ENCODE measurements around the gene GPR137B. TPM values are rescaled to one million over a fixed set of nuclear protein-coding genes. Genes with fewer than 3 reads are reported as not detected.

The GPR137B gene
- total and polyA plus RNA-seq, 9 of the 15 experiments (the other 6 are each of a cell fraction or from before 2014, with no cell fraction given) = 0.04 to 1.0 (median 0.62) TPM

GRCh38 chr1:236137285-236137852 is 5.0 kb upstream of the GPR137B start:
- Histone ChIP-seq H3K27ac (ENCODE audit: extremely low read depth, low read depth, low read length) (no peak overlapping the region), H3K9ac (ENCODE audit: insufficient read depth in 1 of 2, low read depth in 2 of 2, low read length in 2 of 2) (no peak overlapping the region), H3K4me1 (replicated peaks in 1 of 2; ENCODE audit: control insufficient read depth in 2 of 2, insufficient read depth in 2 of 2, low read length in 2 of 2) (peaks cover 0 to 6% of the 10 kb centered on the region in 2 experiments; a peak in 2 of 5 replicates), H3K9me1 (ENCODE audit: control insufficient read depth, insufficient read depth, low read length) (no peaks in the 10 kb centered on the region), H3K9me3 (replicated peaks; ENCODE audit: control insufficient read depth, insufficient read depth, low read depth, low read length) (no peaks in the 10 kb centered on the region), H3K4me2 (ENCODE audit: insufficient read depth, low read length) (no peak overlapping the region), H4K20me1 (replicated peaks; ENCODE audit: control insufficient read depth, insufficient read depth, low read length) (no peaks in the 10 kb centered on the region), H3K36me3 (ENCODE audit: control insufficient read depth, insufficient read depth, low read length) (no peaks in the 10 kb centered on the region), H3K27me3 (ENCODE audit: control insufficient read depth in 2 of 2, insufficient read depth in 2 of 2, low read length in 2 of 2) (peaks cover 34 to 50% of the 10 kb centered on the region in 2 experiments), H2AFZ (ENCODE audit: low read depth, low read length) (no peak overlapping the region), H3K79me2 (ENCODE audit: control insufficient read depth, insufficient read depth, low read length) (no peaks in the 10 kb centered on the region), H3K4me3 (no peak overlapping the region)
- ATAC-seq = peak; percentile 83
- FAIRE-seq = peak; percentile 69
- intact Hi-C loops (cut with micrococcal nuclease) = no loop called here
- ChIA-PET POLR2A (interaction anchor here (1.4 kb wide), 1 partner anchor 9 kb away, joined by 4 read pairs; no protein-coding TSS in a partner anchor), CTCF (ENCODE audit: low intra/inter-chr PET ratio) (interaction anchor here (0.6 kb wide), 1 partner anchor 329 kb away, joined by 3 read pairs; no protein-coding TSS in a partner anchor)
- DNase-seq (ENCODE audit: extremely low read depth in 1 of 4, low spot score in 3 of 4) = peak in 1 of 4 experiments; percentile 49
- in situ Hi-C loops (cut with MboI) = no loop called here
- no TSS peak for BruUV-seq (replicated peaks)
- 14% methylated on average over 4 of the region's 4 CpGs for WGBS (ENCODE audit: insufficient coverage, low coverage, missing lambda C conversion rate)
- TF ChIP-seq NR2C1 (IDR thresholded peaks at IDR 0.05) = 0 out of 2 replicates have a peak, but pooled peaks have one; percentile 44
- TF ChIP-seq NR2C1 (tag; IDR thresholded peaks at IDR 0.05) = 0 out of 2 replicates have a peak, but pooled peaks have one; percentile 32
- no peak for TF ChIP-seq SETDB1 (IDR thresholded peaks at IDR 0.05; ENCODE audit: low read length)
- no peak for TF ChIP-seq PCBP1 (IDR thresholded peaks at IDR 0.05; ENCODE audit: low read depth, low read length, poor library complexity, severe bottlenecking)
- no peak for TF ChIP-seq ETV6 (IDR thresholded peaks at IDR 0.05; ENCODE audit: borderline replicate concordance in 1 of 2, low read depth in 2 of 2, low read length in 1 of 2)
- no peak for TF ChIP-seq ETV6 (CRISPR knock-in tag; IDR thresholded peaks at IDR 0.05; ENCODE audit: borderline replicate concordance)
- peak in 1 of 2 experiments; percentile 51; a peak in 2 of 4 replicates for TF ChIP-seq RAD21 (CRISPR knock-in tag; conservative IDR thresholded peaks at IDR 0.05 in 1 of 2, IDR thresholded peaks at IDR 0.05 in 1 of 2)
- 0 out of 2 replicates have a peak, but pooled peaks have one; percentile 9 for TF ChIP-seq ATF3 (IDR thresholded peaks at IDR 0.05)
- no peak for TF ChIP-seq ATF3 (CRISPR knock-in tag; conservative IDR thresholded peaks at IDR 0.05)
- TF ChIP-seq ATF7 (IDR thresholded peaks at IDR 0.05) = peak; percentile 46; the same call in 1 of the 2 replicates
- peak; percentile 4 for TF ChIP-seq MEIS2 (IDR thresholded peaks at IDR 0.05; ENCODE audit: partially characterized antibody)
- TF ChIP-seq CTCF (IDR thresholded peaks at IDR 0.05 in 2 of 3, conservative IDR thresholded peaks at IDR 0.05 in 1 of 3; ENCODE audit: insufficient read depth in 2 of 3, low read depth in 1 of 3, low read length in 3 of 3) = peak; percentile 48 to 64 (median 62)
- TF ChIP-seq ZNF253 (CRISPR knock-in tag; conservative IDR thresholded peaks at IDR 0.05) = no peak
- peak; percentile 45 for TF ChIP-seq NFIC (IDR thresholded peaks at IDR 0.05)

All from K562 (cell line).